HG03565 (cell line): ENCODE results near the gene PRDM10.
A peak's percentile ranks its signal among the peaks of the same experiment; 100 is the strongest.
"Not testable (repeated sequence)": the region's sequence is repeated elsewhere in the genome, so short reads cannot be mapped to it uniquely, and the experiment has no call there.

Source experiments
- ATAC-seq: cut with Tn5 transposase; IDR thresholded peaks from one replicate; pipeline ENCODE4 v1.9.1; 2021; ENCODE audit warnings: mild to moderate bottlenecking, moderate library complexity; ENCODE audit not compliant: unreplicated experiment

The PRDM10 gene

GRCh38 chr11:129975543-129975942, 27.1 kb downstream of the PRDM10 start:
- no peak for ATAC-seq

DNA sequence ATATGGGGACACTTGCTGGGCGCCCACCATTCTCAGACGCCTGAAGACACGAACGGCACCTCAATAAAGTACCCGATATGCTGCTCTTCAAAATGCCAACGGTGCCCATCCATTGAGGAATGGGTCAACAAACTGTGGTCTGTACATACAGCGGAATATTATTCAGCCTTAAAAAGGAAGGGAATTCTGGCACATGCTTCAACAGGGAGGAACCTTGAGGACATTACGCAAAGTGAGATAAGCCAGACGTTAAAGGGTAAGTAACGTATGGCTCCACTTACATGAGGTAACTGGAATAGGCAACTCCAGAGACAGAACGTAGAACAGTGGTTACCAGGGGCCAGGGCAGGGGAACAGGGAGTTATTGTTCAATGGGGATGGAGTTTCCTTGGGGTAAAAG, 28.0 kb downstream of the PRDM10 start:
- no peak for ATAC-seq

DNA sequence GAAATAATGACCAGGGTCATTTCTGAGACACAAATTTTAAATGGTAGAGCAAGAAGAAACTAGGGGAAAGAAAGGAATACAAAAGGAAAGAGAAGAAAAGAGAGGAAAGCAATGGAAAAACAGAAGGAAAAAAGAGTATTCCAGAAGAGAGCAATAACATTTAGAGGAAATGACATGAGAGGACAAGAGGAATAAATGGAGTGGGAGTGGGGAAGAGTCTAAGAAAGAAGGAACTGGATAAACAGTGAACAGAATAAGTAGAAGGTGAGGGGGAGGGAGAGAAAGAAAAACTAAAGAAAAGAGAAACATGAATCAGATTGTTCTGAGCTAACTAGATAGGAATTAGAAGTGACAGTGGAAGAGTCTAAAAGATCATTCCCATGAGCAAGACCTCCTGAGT, 28.4 kb downstream of the PRDM10 start:
- ATAC-seq = no peak

GRCh38 chr11:129973809-129974208, 28.8 kb downstream of the PRDM10 start:
- ATAC-seq = no peak

GRCh38 chr11:129973068-129973467, 29.6 kb downstream of the PRDM10 start:
- peak; percentile 68 for ATAC-seq

GRCh38 chr11:129972611-129973010, 30.0 kb downstream of the PRDM10 start:
- ATAC-seq = no peak

- ATAC-seq = not testable (repeated sequence)
These were observed 30.8 kb downstream of the PRDM10 start for GRCh38 chr11:129971856-129972255.

DNA sequence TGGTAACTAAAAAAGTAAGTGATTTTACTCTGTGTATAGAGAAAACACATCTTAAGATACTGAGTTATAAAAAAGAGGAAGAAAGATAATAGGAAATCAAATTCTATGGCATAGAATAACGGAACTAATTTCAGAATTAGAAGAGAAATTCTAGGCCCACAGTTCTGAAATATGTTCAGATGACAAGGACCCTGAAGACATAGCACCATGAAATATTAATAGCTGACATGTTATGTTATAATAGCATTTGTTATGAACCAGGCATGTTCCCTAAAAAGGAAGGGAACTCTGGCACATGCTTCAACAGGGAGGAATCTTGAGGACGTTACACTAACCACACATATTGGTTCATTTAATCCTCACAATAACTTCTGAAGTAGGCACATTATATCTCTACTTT, 32.7 kb downstream of the PRDM10 start:
- ATAC-seq = no peak

GRCh38 chr11:129968591-129969419, 33.8 kb downstream of the PRDM10 start:
- no peak for ATAC-seq

DNA sequence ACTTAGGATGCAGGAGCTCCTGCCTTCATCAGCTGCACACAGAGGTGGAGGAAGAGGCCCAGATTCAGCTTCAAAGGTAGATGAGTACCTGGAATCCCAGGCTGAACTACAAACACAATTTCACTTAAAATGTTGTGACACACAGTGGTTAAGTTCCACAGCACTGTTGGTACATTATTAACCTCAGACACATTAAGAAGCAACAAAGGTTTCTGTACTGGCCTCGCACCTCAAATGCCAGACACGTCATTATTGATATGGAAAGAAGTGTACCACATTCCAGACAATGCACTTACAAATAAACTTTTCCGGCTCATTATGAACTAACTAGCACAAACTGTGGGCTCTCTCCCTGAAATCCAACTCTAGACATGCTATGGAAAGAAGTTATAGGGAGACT, 34.6 kb downstream of the PRDM10 start:
- ATAC-seq = no peak

- ATAC-seq = no peak
These were observed 37.4 kb downstream of the PRDM10 start for GRCh38 chr11:129965248-129965647.

DNA sequence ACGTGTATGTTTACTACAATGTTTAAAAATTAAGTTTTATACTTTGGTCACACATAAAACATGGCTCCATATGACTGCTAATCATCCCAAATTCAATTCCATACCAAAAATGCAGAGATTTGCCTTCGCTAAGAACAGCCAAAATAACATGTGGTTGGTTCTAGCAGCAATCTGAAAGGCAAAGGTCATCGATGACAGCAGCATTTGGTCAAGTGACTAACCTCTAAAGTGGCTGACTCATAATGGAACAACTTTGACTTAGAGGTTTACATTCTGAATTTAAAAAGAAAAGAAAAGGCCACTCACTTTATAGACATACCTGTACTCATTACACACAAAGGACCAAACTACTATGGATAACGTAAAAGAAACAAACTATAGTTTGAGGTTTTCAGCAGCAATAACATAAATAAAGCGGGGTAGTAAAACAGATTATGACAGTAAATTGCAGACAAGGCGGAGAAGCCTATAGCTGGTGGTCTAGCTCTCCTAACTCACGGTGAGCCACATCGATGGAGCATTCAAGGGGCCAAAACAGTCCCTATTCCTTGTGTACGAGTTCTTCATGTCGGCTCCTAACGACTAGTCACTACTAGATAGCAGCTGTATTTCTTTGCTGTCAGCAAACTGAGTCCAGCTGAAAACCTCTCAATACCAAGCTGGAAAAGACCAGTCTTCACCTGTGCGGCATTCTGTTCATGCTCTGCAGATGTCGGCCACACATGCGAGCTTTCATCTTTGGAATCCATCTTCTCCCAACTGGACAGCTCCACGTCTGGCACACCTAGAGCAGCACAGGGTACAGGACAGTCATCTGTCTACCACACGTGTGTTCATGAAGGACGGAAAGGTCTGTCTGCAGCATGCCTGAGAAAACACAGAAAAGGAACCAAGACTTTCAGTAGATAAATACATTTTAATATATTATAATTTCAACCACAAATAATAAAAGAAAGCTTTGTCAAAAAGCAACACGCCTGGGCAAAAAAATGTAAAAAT, 42.1 kb downstream of the PRDM10 start:
- ATAC-seq = peak; percentile 93

GRCh38 chr11:129959687-129960086, 42.9 kb downstream of the PRDM10 start:
- no peak for ATAC-seq

- no peak for ATAC-seq
These were observed 47.4 kb downstream of the PRDM10 start for GRCh38 chr11:129955282-129955681.

GRCh38 chr11:129954703-129955102, 47.9 kb downstream of the PRDM10 start:
- not testable (repeated sequence) for ATAC-seq

- no peak for ATAC-seq
These were observed 50.8 kb downstream of the PRDM10 start for GRCh38 chr11:129951866-129952262.

DNA sequence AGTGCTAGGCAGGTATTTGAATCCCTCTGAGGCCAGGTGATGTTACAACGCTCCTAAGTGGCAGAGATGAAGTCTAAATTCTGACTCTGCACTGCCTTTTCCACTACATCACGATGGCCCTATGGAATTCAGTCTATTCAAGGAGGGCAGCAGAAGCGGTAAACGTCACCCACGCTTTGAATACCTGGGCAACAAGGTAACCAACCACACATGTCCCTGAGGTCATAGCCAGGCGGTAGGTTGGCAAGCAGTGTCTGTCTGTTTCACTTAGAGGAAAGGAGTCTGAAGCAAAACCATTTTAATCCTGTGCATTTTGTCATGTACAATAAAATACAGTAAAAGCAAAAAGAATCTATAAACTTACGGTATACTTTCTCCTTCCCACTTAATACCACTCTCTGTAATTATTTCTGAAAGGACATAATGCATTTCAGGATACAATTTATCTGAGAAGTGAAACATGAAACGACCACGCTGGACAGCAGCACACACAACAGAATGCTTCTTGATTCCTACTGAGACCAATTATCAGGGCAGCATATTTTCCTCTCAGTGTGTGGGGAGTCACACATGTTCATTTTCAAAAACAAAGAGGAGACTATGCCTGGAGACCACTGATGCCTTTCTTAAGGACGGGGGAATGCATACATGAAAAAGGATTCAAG, 51.3 kb downstream of the PRDM10 start:
- no peak for ATAC-seq

DNA sequence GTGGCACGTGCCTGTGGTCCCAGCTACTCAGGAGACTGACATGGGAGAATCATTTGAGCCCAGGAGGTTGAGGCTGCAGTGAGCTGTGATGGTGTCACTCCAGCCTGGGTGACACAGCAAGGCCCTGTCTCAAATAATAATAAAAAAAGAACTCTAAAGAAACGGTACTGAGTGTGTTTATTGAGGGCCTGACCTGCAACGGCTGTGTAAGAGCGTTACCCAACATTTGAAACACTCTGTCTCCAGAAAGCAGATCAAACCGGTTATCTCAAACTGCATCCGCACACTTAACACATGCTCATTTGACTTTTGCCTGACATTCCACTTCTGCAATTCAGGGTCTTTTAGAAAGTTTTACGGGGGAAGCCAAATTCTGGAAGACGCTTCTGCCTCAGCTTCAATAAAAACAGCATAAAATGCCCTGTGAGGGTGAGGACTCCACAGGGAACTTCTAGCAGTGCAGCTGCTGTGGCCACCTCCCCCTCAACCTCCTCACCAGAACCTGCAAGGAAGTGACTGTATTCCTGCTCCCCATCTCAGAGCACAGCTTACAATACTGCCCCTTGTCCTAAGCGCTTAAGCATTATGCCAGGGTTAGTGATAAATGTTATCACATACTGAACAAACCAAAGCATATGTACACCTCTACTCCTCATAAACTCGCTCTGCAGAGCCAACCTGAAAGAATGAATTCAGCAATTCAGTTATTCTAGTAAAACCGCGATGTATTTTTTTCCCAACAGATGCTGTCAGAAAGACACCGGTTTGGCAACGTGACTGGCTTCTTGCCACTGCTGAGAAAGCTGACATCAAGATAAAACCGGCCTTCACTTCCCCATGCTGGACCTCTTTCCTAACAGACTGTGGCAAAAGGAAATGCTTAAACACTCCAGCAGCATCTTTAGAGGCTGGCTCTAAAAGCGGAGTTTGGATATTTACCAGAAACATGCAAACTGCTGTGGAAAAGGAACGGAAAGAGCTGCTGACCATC, 52.2 kb downstream of the PRDM10 start:
- no peak for ATAC-seq

- no peak for ATAC-seq
These were observed 53.6 kb downstream of the PRDM10 start for GRCh38 chr11:129948926-129949466.

DNA sequence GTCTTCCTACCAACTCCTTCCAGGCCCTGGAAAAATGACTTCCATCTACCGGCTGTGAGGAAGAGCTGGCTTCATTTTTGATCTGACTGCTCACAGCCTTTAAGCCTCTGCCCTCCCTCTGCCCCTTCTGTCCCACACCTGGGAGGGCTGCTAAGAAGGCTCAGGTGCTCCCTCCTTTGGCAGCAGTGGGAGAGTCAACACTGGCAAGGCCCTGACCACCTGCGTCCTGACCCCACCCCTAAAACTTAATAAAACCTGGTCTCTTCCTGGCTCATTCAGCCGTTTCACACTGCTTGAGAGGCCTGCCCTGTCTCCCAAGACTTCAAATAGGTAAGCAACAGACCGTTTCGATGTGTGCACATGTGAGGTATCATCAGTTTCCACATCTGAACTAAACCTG, 55.2 kb downstream of the PRDM10 start:
- ATAC-seq = no peak
